CD4-positive, alpha-beta T cell treated with Interleukin-2 at 100 ng/mL for 4 hours (primary cell): ENCODE measurements around the gene SLC10A6.

ENCODE experiments used
- DNase-seq: peaks from one replicate; pipeline ENCODE4 v3.0.0-alpha.2; 2020; ENCODE audit warnings: low spot score

SLC10A6 gene

GRCh38 chr4:86847571-86847970 lies 1.6 kb downstream of the SLC10A6 start:
- DNase-seq, result no peak

GRCh38 chr4:86846921-86847320 lies 2.3 kb downstream of the SLC10A6 start:
- DNase-seq, result no peak

GRCh38 chr4:86845593-86845992 lies 3.6 kb downstream of the SLC10A6 start:
- no peak for DNase-seq

- DNase-seq, result no peak
Observed at GRCh38 chr4:86841309-86841708, 7.9 kb downstream of the SLC10A6 start.

- no peak for DNase-seq
Observed at GRCh38 chr4:86840858-86841257, 8.3 kb downstream of the SLC10A6 start.

- DNase-seq, result no peak
Observed at GRCh38 chr4:86837691-86838503, 11.3 kb downstream of the SLC10A6 start.

GRCh38 chr4:86835677-86836076 lies 13.5 kb downstream of the SLC10A6 start:
- DNase-seq, result no peak

- no peak for DNase-seq
Observed at GRCh38 chr4:86834901-86835300, 14.3 kb downstream of the SLC10A6 start.

GRCh38 chr4:86833615-86834014 lies 15.6 kb downstream of the SLC10A6 start:
- no peak for DNase-seq

GRCh38 chr4:86831262-86832130 lies 17.7 kb downstream of the SLC10A6 start:
- no peak for DNase-seq

GRCh38 chr4:86825511-86825910 lies 23.7 kb downstream of the SLC10A6 start:
- DNase-seq, result no peak

GRCh38 chr4:86822136-86822535 lies 27.0 kb downstream of the SLC10A6 start:
- DNase-seq, result no peak

- DNase-seq, result no peak
Observed at GRCh38 chr4:86821151-86821550, 28.0 kb downstream of the SLC10A6 start.

- DNase-seq, result no peak
Observed at GRCh38 chr4:86819561-86819960, 29.6 kb downstream of the SLC10A6 start.

GRCh38 chr4:86818841-86819240 lies 30.3 kb downstream of the SLC10A6 start:
- DNase-seq, result no peak

- no peak for DNase-seq
Observed at GRCh38 chr4:86818211-86818610, 31.0 kb downstream of the SLC10A6 start.

- no peak for DNase-seq
Observed at GRCh38 chr4:86816501-86817273, 32.5 kb downstream of the SLC10A6 start.

- no peak for DNase-seq
Observed at GRCh38 chr4:86815653-86816052, 33.5 kb downstream of the SLC10A6 start.

GRCh38 chr4:86810847-86811246 lies 38.3 kb downstream of the SLC10A6 start:
- DNase-seq, result no peak

- no peak for DNase-seq
Observed at GRCh38 chr4:86809809-86810208, 39.4 kb downstream of the SLC10A6 start.

GRCh38 chr4:86791126-86791525 lies 58.1 kb downstream of the SLC10A6 start:
- DNase-seq, result no peak

GRCh38 chr4:86788826-86789225 lies 60.4 kb downstream of the SLC10A6 start:
- no peak for DNase-seq
